GM12892 (cell line): ENCODE results near the gene ELL.

Experiments used
- POLR2A ChIP-seq: IDR thresholded peaks from 2 replicates; pipeline ENCODE4 v1.6.1; 2011; ENCODE audit warnings: low read depth, low read length, control low read depth
- TAF1 ChIP-seq: IDR thresholded peaks from 2 replicates; pipeline ENCODE4 v1.6.1; 2011; ENCODE audit warnings: low read depth, mild to moderate bottlenecking, control low read depth, low read length, borderline replicate concordance

GRCh38 chr19:18412610-18413239 lies 109.1 kb downstream of the ELL start:
- TF ChIP-seq POLR2A: no peak
- TF ChIP-seq TAF1: no peak
